NCI-H1694 treated with DMSO at 0.1 percent for 48 hours (cell line): ENCODE data around the gene CTRL.
"Not testable (repeated sequence)": the region's sequence is repeated elsewhere in the genome, so short reads cannot be mapped to it uniquely, and the experiment has no call there.

ENCODE experiments used
- DNase-seq: peaks from one replicate; lab custom pipeline; 2025; lab: John Stamatoyannopoulos, UW

CTRL gene

DNA sequence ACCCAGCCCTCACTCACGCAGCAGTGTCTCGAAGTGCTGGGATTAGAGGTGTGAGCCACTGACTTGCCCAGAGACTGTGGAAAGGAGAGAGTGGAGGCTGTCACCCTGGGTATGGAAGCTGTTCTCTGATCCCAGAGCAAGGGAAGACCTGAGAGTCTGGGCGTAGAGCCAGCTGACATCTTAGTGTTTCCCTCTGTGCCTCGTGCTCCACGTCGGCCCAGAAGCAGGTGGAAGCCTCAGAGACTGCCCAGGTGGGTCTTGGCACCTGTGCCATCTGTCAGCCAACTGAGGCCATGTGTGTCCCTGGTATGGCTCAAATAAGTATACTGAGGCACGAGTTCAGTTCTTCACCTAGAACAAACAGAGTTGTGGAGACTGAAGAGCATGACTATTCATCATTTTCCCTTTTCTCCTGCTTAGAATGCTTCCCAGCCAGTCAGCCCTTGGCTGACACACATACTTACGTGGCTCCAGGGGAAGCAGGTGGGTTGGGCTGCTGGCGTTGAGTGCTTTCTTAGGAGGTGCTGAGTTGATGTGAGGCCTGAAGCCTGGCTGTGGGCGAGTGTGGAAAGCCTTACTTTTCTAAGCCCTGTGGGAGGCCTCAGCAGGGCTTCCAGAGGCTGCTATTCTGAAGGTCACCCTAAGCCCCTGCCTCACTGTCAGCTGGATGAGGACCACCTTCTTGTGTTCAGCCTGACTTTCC is 8.1 kb downstream of the CTRL start:
- no peak for DNase-seq

DNA sequence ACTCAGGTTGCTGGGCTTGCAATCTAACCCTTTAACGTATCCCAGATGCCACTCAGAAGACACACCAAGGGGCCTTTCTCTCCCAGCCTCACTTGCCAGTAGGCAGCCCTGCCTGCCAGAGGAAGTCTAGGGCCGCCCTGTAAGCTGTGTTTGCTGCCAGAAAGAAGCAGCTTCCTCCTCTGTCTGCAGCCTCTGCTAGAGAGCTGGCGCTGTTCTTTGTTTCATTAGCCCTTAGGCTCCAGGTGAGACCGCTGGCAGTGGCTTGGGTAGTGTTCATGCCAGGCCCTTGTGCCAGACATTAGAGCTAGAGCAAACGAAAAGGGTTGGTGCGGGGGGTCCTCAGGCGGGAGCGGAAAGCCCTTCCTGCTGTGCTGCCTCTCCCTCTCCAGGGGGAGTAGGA is 8.9 kb downstream of the CTRL start:
- DNase-seq, result no peak

GRCh38 chr16:67922221-67922620 is 9.4 kb downstream of the CTRL start:
- no peak for DNase-seq

- DNase-seq, result no peak
Observed at GRCh38 chr16:67919622-67920221, 11.9 kb downstream of the CTRL start.

DNA sequence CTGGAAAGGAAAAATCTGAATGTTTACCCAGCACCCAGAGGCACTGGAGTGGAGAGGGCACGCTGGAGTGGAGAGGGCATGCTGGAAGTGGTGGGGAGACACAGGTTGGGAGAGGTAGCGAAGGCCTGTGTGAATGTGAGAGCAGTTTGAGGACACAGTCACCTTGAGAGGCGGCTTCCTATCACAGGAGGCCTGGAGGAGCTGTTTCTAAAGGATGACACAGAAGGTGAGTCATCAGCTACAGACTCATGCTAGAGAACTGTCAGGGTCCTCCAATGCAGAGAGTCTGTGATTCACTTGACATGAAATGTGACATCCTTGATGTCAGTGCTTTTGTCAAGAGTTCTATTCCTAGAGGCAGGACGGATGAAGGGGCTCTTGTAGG is 13.8 kb downstream of the CTRL start:
- no peak for DNase-seq

- no peak for DNase-seq
Observed at GRCh38 chr16:67917140-67917851, 14.4 kb downstream of the CTRL start.

- no peak for DNase-seq
Observed at GRCh38 chr16:67915831-67916723, 15.6 kb downstream of the CTRL start.

GRCh38 chr16:67915496-67915769 is 16.2 kb downstream of the CTRL start:
- not testable (repeated sequence) for DNase-seq

- no peak for DNase-seq
Observed at GRCh38 chr16:67914758-67915495, 16.7 kb downstream of the CTRL start.

GRCh38 chr16:67910158-67910557 is 21.5 kb downstream of the CTRL start:
- DNase-seq, result peak; percentile 26

DNA sequence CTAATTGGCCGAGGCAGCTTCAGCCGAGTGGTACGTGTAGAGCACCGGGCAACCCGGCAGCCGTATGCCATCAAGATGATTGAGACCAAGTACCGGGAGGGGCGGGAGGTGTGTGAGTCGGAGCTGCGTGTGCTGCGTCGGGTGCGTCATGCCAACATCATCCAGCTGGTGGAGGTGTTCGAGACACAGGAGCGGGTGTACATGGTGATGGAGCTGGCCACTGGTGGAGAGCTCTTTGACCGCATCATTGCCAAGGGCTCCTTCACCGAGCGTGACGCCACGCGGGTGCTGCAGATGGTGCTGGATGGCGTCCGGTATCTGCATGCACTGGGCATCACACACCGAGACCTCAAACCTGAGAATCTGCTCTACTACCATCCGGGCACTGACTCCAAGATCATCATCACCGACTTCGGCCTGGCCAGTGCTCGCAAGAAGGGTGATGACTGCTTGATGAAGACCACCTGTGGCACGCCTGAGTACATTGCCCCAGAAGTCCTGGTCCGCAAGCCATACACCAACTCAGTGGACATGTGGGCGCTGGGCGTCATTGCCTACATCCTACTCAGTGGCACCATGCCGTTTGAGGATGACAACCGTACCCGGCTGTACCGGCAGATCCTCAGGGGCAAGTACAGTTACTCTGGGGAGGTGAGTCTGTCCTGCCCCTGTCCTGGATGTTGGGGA is 22.5 kb downstream of the CTRL start:
- no peak for DNase-seq

DNA sequence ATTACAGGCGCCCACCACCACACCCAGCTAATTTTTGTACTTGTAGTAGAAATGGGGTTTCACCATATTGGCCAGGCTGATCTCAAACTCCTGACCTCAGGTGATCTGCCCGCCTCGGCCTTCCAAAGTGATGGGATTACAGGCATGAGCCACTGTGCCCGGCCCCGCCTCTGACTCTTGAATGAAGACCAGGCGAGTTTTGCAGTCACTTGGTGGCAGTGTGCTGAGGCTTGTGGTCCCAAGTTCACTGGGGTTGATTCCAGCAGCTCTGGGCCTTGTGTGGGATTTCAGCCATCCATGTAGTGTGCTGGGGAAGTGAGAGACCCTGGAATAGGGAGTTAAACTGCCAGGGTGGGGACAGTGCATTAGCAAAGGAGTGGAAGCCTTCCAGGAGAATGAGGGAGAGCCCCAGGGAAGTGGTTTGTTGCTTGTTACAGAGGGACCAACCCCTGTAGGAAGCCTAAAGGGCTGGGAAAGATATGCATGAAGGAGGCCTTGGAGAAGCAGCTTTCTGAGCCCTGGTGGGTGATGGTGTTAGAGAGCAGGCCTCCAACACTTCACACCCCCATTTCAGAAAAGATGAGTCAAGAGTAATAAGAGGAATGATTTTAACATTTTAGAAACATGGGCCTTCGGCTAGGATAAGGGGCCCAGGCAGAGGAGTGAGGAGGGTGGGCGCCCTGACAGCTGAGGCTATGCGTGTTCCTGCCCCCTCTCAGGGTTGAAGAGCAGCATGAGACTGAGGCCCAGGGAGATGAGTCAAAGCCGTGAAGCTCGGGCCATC is 24.1 kb downstream of the CTRL start:
- no peak for DNase-seq

GRCh38 chr16:67902831-67903230 is 28.8 kb downstream of the CTRL start:
- no peak for DNase-seq

DNA sequence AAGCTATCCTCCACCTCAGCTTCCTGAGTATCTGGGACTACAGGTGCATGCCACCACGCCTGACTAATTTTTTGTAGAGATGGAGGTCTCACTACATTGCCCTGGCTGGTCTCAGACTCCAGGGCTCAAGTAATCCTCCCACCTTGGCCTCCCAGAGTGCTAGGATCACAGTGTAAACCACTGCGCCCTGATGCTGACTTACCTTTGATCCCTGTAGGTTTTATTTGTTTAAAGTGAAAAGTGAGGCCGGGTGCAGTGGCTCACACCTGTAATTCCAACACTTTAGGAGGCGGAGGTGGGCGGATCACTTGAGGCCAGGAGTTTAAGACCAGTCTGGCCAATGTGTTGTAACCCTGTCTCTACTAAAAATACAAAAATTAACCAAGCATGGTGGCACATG is 29.9 kb downstream of the CTRL start:
- no peak for DNase-seq

DNA sequence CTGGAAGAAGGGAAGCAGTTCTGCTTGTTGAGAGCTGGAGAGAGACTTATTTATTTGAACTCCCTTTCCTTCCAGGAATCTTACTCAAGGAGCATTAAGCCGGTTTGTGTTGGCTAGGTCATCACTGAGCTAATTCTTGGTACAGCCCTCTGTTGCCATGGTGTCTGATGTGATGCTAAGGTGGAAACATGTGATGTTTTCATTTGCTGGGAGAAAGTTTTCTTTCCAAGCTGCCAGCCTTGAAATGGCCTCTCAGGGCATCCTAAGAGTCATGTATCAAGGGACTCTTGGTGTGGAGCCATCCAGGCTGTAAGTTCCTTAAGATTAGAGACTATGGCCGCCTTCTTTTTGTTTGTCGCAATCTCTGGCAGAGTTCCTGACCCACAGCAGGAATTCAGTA is 34.4 kb downstream of the CTRL start:
- no peak for DNase-seq

- no peak for DNase-seq
Observed at GRCh38 chr16:67893743-67894399, 37.8 kb downstream of the CTRL start.

DNA sequence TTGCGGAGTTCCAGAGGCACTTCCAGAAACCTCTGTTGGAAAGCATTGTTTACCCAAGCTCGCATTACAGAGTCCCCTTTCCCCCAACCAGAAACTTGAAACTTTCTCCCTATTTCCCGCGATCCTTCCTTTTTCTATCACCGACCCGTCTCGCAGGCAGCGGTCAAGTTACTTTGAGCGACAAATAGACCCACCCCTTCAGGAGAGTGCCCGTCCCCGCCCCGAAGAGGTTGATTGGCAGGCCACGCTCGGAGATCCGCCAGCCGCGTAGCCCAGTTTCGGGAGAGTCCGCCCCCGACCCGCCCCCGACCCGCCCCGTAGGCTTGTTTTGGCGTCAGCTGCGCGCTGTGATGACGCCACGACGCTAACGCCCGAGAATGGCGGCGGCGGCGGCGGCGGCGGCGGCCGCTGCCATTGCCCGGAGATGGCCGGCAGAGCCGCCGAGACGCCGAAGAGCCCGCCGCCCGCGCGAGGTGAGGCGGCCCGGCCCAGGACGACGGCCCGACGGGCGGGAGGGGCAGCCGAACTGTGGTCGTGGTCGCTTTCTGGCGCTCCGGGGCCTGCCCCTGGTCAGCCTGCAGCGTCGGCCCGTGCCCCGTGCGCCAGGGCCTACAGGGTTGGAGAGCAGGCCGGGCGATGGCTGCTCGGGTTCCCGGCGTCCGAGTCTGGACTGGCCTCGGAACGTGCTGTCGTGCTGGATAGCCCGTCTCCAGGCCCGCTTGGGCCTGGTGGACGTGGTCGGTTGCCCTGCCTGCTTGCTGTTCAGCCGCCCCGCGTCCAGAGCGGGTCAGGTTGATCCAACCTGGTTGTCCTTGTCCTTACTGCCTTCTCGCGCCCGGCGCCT is 38.5 kb downstream of the CTRL start, which contains the start of gene PSKH1:
TSS of gene PSKH1 (plus strand) at position 356 of the 844 bp plus-strand sequence. CDS start 15,496 bp downstream, outside the sequence.
- peak; percentile 86 for DNase-seq

- DNase-seq, result no peak
Observed at GRCh38 chr16:67892375-67892774, 39.3 kb downstream of the CTRL start.

DNA sequence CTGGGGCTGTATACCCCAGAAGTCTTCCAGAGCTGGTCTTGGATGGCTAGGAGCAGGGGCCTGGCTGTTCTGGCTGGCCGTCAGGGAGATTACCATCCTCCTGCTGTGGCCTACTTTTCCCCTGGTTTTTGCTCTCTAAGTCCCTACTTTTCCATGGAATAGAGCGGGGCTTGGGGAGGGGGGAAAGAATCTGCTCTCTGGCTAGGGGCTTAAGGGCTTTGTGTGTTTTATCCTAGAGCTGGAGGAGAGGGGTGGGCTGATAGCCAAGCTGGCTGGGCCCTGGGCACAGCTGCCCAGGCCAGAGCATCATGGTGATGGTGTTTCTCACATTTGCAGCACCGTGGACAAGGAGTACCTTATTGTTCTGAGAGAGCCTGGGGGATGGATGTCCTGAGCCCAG is 43.3 kb downstream of the CTRL start:
- DNase-seq, result no peak
